A673 (cell line): ENCODE measurements around the gene FRMD5.

ENCODE experiments used
- CTCF ChIP-seq: fragments of 300-800, 200-600 bp; sonication (generic); conservative IDR thresholded peaks from 2 replicates; pipeline ENCODE4 v1.5.1; 2017; ENCODE audit warnings: low read depth, mild to moderate bottlenecking, antibody characterized with exemption, low read length, moderate library complexity, mixed read lengths
- EZH2 ChIP-seq: fragments of 200-600 bp; sonication (generic); IDR thresholded peaks from 2 replicates; pipeline ENCODE4 v1.6.1; 2017; ENCODE audit warnings: borderline replicate concordance, low read depth, mild to moderate bottlenecking, mixed read lengths, antibody characterized with exemption, low read length; ENCODE audit not compliant: poor library complexity, severe bottlenecking

GRCh38 chr15:44219073-44219472, 24.0 kb upstream of the FRMD5 start:
- TF ChIP-seq CTCF (no peak), EZH2 (no peak)
